HG03342 (cell line): ENCODE data around the gene AMN1.
"Not testable (repeated sequence)": the region's sequence is repeated elsewhere in the genome, so short reads cannot be mapped to it uniquely, and the experiment has no call there.

ENCODE experiments used
- ATAC-seq: cut with Tn5 transposase; IDR thresholded peaks from one replicate; pipeline ENCODE4 v1.9.1; 2021; ENCODE audit warnings: mild to moderate bottlenecking, moderate library complexity; ENCODE audit not compliant: unreplicated experiment

Gene AMN1

DNA sequence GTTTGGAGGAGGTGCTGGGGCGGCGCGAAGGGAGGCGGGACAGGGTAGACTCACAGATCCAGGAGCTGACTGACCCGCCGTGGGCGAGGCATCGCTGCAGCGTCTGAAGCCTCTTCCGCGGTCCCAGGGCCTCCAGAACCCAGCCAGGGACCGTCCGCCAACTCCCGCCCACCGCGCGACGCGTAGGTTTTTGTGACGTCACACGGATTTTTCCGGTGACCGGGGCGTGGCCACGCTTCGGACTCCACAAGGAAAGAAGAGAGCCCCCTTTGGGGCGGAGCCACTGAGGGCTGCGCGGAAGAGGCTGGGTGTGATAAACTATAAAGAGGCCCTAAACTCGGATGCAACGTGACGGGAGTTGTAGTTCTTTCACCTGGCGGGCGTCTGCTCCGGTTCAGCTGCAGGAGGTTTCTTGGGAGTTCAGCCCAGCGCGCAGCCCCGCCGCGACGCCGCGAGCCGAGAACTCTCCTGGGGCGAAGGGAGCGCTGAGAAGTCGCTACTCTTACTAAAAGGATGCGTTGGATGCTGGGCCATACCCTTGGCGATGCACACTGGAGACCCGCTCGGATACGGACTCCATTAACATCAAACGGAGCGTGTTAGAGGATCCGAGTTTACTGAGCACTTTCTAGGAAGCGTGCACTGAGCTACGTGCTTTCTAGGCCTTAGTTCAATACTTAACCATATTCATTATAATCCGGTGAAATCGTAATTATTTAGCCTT is at the start of gene AMN1:
TSS of gene AMN1 (minus strand) at position 105 of the 724 bp plus-strand sequence. CDS start at position 92, 13 bp downstream.
- ATAC-seq = peak; percentile 95

DNA sequence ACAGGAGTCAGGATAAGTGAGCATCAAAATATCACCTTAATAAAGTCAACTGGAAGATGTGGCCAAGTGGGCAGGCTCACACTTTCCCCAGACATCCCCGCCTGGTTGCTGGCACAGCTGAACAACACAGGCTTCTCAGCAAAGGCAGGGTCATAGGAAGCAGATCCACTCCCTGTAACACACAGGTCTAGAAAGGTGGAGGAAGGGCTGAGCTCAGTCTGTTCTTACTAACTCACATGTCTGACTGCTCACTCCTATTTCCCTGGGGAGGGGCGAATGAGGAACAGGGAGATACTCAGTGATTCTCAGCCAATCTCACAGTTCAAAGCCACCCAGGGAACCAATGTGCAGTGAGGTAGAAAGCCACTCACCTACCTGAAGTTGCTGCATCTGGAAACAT is 45.0 kb upstream of the AMN1 start:
- ATAC-seq = peak; percentile 80

DNA sequence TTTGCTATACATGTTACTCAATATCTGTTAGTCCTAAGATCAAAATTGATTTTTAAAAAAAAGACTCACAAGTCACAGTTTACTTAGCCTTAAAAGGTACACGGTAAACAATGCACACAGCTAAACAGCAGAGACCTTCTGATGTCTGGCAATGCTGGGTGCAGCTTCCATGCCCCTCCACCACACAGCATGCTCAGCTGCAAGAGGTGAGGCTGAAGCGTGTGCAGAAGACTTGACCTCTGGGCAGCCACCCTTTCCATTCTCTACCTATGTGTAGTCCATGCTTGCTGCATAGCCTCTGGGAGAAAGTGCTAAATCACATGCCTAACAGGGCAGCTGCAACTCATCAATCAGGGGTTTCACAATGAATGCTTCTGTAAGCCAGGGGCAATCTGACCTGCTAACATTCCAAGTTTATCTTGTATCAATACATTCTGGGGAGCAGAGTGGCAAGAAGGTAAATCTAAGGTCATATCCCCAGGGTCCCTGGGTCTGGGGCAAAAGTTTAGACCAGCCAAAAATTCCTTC is 44.5 kb upstream of the AMN1 start:
- no peak for ATAC-seq

DNA sequence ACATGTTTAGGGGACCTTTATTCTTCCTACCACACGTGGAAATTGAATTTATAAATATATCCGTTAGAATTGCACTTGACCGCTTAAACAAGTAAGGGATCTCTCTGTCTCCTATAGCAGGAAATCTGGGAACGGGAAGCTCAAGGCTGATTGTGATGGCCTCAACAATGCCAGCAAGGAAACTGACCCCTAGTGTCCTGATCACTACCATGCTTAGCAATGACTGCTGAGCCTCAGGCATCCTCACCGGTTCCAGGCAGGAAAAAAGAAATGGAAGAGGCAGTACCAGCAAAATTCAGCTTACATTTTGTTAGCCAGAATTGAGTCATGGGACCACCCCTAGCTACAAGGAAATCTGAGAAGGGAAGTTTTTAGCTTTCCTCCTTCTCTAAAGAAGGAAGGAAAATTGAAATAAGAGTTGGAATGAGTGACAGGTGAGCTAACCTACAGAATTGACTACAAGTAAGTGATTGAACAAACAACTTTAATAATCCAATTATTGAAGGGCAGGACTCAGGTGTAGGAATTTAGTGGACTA is 43.9 kb upstream of the AMN1 start:
- ATAC-seq = no peak

DNA sequence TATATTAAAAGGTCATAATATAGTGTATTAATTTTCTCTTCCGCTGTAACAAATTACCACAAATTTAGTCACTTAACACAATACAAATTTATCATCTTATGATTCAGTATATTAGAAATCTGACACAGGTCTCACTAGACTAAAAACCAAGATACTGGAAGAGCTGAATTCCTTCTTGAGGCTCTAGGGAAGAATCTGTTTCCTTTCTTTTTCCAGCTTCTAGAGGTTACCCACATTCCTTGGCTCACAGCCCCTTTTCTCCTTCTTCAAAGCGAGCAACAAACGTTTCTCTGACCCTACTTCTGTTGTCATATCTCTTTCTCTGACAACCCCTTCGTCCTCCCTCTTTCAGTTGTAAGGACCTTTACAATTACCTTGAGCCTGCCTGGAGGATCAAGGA is 43.4 kb upstream of the AMN1 start:
- ATAC-seq = no peak

DNA sequence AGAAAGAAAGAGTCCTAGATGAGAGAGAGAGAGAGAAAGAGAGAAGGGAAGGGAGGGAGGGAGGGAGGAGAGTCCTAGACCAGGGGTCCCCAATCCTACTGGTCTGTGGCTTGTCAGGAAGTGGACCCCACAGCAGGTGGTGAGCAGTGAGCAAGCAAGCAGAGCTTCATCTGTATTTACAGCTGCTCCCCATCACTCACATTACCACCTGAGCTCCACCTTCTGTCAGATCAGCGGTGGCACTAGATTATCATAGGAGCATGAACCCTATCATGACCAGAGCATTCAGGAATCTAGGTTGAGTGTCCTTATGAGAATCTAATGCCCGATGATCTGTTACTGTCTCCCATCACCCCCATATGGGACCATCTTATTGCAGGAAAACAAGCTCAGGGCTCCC is 39.2 kb upstream of the AMN1 start:
- ATAC-seq = no peak

DNA sequence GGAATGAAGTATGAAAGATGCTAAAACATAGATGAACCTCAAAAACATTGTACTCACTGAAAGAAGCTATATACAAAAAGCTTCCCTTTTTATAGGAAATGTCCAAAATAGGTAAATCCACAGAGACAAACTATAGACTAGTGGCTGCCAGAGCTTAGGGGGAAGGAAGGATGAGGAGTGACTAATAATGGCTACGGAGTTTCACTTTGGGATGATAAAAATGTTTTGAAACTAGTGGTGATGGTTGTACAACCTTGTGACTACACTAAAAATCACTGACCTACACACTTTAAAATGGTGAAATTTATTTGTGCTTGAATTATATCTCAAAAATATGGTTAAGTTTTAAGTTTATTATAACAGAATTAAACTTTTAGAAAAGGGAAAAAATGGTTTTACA is 37.1 kb upstream of the AMN1 start:
- ATAC-seq = no peak

DNA sequence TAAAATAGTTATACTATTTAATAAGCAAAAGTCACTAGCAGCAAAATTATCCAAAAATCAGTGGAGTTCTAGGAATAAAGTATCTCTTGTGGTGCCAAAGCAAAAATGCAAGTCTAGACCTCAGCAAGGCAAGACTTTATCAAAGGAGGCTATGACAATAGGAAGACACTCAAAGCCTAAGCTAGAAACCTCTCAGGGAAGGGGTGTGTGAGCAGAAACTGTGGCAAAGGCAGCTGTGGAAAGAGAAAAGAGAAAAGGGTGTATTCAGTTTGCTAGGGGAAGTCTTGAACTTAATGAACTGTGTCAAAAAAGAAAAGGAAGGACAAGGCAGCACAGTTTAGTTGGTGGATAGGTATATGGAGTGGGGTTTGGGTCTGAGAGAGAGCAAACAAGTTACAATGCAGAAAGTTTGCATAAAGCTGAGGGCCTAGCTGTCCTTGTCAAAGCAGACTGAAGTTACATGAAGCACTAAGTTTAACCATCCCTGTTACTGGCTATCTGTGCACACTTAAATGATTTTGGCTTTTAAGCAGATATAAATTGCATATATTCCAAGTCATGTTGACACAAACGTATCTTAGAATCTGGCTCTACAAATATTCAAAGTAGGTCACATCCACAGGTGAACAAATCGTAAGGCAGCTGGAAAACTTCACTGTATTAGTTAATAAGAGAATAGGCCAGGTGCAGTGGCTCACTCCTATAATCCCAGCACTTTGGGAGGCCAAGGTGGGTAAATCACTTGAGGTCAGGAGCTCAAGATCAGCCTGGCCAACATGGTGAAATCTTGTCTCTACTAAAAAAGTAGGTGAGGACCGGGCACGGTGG is 31.0 kb upstream of the AMN1 start:
- no peak for ATAC-seq

DNA sequence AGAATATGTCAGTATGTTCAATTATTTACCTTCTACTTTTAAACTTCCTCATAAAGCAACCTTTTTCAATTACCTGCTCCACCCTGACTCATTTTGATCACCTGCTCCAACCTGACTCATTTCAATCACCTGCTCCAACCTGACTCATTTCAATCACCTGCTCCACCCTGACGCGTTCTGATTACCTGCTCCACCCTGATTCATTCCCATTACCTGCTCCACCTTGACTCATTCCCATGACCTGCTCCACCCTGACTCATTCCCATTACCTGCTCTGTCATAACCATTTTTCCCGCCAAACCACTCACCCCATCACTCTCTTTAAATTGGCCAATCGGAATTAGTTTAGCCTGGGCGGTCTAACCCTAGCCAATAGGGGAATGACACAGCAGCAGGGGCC is 29.5 kb upstream of the AMN1 start:
- not testable (repeated sequence) for ATAC-seq

DNA sequence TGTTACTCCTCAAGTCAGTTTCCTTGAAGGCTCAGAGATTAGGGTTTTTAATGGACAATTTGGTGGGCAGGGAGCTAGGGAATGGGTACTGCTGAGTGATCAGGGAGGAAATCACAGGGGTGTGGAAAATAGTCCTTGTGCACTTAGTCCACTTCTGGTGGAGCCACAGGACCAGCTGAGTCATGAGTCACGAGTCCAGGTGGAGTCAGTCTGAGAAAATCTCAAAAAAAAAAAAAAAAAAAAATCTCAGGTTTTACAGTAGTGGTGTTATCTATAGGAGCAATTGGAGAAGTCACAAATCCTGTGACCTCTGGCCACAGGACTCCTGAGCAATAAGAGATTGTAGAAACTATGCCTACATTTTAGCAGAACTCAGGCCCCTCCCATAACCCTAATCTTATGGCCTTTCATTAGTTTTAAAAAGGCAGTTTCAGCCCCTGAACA is 28.2 kb upstream of the AMN1 start:
- no peak for ATAC-seq

DNA sequence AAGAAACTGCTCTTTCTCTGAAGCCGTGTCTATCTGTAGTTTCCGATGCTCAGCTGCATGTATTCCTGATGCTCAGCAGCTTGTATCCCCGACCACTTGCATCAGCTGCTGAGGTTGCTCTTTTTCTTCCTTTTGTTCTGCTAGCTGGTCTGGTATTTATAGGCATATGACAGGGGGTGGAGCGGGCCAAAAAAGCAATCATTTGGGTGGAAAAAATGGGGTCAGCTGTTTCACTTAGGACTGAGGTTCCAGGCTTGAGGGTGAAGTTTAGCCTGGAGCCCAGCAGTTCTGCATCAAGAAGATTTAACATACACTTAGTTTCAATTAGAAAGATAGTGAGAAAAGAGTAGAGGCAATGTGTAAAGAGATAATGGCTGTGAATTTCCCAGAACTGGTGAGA is 23.6 kb upstream of the AMN1 start:
- ATAC-seq = no peak

DNA sequence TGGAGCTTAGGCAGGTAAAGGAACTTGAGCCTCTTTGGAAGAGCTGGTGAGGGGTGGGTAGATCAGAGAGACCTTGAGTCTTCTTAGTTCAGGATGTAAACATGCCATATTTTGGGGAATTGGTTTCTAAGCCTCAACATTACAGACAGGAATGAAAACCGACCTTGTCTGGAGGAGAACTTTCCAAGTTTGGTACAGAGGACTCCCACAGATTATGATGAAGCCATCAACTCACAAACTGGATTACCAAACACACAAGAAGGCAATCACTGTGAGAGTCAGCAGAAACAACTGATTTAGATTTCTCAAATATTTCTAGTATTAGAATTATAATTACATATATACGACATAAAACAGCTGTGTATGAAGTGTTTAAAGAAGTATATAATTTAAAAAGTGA is 22.3 kb upstream of the AMN1 start:
- ATAC-seq = no peak

DNA sequence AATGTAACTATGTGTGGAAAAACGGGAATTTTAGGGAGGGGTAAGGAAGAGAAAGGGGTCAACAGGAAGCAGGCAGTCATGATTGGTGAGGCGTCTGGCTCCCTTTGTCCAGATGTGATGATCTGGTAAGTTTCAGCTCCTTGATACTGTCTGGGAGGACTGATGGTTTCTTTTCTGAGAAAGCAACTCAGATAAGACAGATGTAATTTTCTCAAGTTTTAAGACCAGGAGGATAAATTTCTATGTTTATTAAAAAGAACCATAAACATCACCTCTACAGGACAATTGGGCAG is 21.9 kb upstream of the AMN1 start:
- ATAC-seq = no peak

DNA sequence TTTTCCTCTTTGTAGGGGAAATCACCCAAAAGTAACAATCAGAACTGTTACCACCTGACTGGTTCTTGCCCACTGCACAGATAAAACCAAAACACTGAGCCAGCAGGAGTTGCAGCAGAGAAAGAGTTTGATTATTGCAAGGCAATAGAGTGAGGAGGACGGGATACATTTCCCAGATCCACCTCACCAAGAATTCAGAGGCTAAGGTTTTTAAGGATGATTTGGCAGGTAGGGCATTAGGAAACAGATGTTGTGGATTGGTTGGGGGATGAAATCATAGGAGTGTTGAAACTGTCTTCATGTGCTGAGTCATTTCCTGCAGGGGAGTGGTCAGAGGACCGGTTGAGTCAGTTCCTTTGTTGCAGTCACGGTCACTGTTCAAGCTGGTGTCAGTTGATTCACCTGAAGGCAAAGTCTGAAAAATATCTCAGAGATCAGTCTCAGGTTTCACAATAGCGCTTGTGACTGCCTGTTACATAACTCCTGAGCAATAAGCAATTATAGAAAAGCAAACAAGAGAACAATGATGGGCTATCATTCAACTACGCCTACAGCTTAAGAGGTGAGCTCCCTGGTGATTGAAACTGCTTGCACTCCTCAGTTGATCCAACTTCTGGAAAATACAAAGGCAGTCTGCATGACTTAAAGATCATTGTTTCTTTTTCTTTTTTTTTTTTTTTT is 20.3 kb upstream of the AMN1 start:
- ATAC-seq = peak; percentile 88

DNA sequence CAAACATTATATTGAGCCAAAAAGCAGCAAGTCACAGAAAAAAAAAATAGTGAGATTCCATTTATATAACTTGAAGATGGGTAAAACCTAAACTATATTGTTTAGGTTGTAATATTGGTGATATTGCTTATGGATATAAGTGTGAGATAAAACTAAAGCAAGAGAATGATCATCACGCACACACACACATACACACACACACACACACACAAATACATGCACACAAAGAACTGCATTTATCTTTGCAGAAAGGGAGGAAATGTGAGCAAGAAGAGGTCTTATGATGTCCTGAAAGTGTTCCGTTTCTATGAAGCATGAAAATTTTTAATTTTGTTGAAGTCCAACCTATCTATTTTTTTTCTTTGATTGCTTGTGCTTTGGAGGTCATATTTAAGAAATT is 16.4 kb upstream of the AMN1 start:
- no peak for ATAC-seq

DNA sequence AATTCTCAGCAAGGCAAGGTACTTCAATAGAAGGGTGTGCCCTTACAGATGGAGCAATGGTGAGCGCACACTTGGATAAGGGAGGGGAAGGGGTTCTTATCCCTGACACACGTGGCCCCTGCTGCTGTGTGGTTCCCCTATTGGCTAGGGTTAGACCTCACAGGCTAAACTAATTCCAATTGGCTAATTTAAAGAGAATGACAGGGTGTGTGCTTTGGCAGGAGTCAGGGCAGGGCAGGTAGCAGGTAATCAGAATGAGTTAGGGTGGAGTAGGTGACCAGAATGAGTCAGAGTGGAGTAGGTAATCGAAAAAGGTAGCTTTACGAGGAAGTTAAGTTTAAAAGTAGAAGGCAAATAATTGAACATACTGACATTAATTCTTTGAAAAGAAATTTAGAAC is 15.5 kb upstream of the AMN1 start:
- ATAC-seq = not testable (repeated sequence)

DNA sequence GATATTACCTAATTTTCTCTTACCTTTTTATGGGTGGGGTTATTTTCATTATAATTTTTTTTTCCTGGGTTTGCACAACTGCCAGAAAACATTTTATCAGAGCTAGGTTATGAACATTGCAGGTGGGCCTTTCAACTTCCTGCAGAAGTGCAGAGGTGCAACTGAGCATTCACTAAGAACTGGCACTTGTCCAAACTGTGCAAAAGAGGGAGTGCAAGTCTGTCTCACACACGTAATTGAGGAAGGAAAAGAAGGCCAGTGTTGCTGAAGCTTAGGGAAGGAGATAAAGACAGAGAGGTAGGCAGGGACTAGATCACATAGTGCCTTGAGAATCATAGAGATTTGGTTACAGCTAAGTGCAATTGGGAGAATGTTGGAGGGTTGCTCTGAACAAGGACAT is 14.1 kb upstream of the AMN1 start:
- no peak for ATAC-seq

DNA sequence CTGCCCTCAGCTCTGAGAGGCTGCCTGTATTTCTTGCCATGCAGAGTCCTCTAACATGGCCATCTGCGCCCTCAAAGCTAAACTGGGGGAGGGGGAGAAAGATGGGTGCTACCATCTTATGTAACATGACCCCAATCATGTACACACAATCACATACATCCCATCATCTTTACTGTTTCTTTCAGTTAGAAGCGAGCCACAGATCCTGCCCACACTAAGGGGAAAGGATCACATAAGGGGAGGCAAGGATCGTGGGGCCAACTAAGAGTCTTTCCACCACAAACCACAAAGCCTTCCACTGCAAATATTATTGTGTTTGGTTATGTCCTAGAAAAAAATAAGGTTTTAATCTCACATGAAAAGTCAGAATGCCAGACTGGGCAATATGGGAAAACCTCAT is 11.8 kb upstream of the AMN1 start:
- ATAC-seq = no peak

DNA sequence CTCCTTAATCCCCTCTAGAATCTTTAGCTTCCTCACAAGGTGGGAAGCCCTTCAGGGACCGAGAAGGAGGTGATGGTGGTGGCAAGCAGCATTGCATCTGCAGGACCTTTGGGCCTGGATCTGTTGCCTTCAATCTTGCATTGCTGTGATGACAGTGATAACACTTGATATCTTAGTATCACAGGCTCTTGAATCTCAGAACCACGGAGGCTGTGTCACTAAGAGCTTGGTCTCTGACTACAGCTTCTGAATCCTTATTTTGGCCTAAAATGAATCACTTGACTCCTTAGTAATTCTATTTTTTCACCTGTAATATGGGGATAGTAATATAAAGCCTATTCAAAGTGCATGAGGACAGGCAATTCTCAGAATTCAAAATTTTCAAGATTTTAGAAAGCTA is 8.9 kb upstream of the AMN1 start:
- ATAC-seq = no peak

DNA sequence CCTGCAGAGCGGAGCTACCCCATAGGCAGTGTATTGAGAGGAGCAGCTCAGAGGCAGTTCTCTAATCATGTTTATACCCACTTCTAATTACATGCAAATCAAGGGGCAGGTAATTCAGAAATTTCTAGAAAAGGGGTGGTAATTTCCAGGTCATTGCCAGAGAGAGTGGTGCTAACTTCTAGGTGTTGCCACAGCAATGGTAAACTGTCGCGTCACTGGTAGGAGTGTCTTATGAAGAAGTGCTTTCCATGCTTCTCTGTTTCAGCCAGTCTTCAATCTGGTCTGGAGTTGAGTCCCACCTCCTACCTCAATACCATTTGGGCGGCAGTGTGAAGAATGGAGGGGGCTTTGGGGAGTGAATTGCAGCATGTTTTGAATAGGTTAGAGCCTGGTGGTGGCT is 8.5 kb upstream of the AMN1 start:
- no peak for ATAC-seq

DNA sequence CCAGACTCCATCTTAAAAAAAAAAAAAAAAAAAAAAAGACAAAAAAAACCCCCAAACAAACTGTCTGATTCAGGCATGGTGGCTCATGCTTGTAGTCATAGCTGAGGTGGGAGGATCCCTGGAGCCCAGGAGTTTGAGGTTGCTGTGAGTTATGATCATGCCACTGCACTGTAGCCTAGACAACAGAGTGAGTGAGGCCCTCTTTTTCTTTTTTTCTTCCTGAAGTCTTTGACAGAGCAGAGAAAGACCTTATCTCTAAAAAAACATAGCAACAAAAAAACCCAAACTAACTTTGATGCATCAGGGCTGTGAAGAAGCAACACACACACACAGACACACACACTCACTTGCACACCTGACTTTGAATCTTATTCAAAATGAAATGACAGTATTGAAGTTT is 7.7 kb upstream of the AMN1 start:
- ATAC-seq = peak; percentile 54
